HCT116 (cell line): ENCODE results near the gene EXOC6B.

Source experiments
- CEBPB ChIP-seq: IDR thresholded peaks from 2 replicates; pipeline ENCODE4 v1.6.1; 2012; ENCODE audit warnings: low read depth
- EGR1 ChIP-seq: IDR thresholded peaks from 2 replicates; pipeline ENCODE4 v1.6.1; 2012; ENCODE audit warnings: low read depth
- EZH2 ChIP-seq: fragments of 200-600 bp; sonication (generic); IDR thresholded peaks from 2 replicates; pipeline ENCODE4 v1.6.1; 2017; ENCODE audit warnings: antibody characterized with exemption, mixed run types
- EZH2phosphoT487 ChIP-seq: fragments of 200-600 bp; IDR thresholded peaks from 2 replicates; pipeline ENCODE4 v1.6.1; 2018; ENCODE audit warnings: antibody characterized with exemption, borderline replicate concordance
- POLR2A ChIP-seq: IDR thresholded peaks from 2 replicates; pipeline ENCODE4 v1.7.0; 2011; ENCODE audit warnings: borderline replicate concordance; ENCODE audit not compliant: insufficient read depth, insufficient read length; ENCODE audit errors: extremely low read depth
- RAD21 ChIP-seq: IDR thresholded peaks from 2 replicates; pipeline ENCODE4 v1.6.1; 2012; ENCODE audit warnings: low read depth, mild to moderate bottlenecking
- SIN3A ChIP-seq: IDR thresholded peaks from 2 replicates; pipeline ENCODE4 v1.6.1; 2012; ENCODE audit warnings: low read depth
- TCF7L2 ChIP-seq: IDR thresholded peaks from 2 replicates; pipeline ENCODE4 v1.7.0; 2011; ENCODE audit warnings: borderline replicate concordance, inconsistent platforms; ENCODE audit not compliant: insufficient read depth, insufficient read length; ENCODE audit errors: extremely low read depth
- ZNF274 ChIP-seq: fragments of 200-500 bp; sonication (Bioruptor generic); IDR thresholded peaks from 2 replicates; pipeline ENCODE4 v1.6.1; 2014; ENCODE audit warnings: mild to moderate bottlenecking, low read depth, low read length, inconsistent platforms
- TF ChIP-seq, protein P1 (sequence below), 3 experiments: fragments of 200-600 bp in 1 of 3; sonication (generic) in 1 of 3; IDR thresholded peaks in 2 of 3; conservative IDR thresholded peaks in 1 of 3; 2 replicates each; pipeline ENCODE4 v1.5.1; 2012 to 2017; ENCODE audit warnings: low read depth in 2 of 3, low read length in 2 of 3, antibody characterized with exemption in 1 of 3, borderline replicate concordance in 1 of 3, control low read depth in 1 of 3, mild to moderate bottlenecking in 1 of 3, mixed read lengths in 1 of 3, mixed run types in 1 of 3, moderate library complexity in 1 of 3; ENCODE audit not compliant: insufficient read depth in 1 of 3
- TF ChIP-seq, protein P2 (sequence below): IDR thresholded peaks from 2 replicates; pipeline ENCODE4 v1.6.1; 2012; ENCODE audit warnings: low read depth

DNA sequence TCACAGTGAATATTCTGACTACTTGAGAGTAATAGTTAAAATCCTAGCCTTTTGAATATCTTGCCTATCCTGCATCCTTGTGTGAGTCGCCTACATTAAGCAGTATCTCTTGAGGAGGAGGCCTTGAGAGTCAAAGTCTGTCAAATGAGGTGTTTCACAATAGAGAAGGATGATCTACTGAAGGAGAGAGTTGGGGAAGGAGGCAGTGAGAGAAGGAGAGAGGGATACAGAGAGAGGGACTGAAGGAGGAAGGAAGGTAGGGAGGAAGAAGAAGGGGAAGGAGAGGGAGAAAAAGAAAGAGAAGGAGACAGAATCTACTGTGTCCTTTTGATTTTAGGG, 554.6 kb downstream of the EXOC6B start:
- TF ChIP-seq, protein P1, sequence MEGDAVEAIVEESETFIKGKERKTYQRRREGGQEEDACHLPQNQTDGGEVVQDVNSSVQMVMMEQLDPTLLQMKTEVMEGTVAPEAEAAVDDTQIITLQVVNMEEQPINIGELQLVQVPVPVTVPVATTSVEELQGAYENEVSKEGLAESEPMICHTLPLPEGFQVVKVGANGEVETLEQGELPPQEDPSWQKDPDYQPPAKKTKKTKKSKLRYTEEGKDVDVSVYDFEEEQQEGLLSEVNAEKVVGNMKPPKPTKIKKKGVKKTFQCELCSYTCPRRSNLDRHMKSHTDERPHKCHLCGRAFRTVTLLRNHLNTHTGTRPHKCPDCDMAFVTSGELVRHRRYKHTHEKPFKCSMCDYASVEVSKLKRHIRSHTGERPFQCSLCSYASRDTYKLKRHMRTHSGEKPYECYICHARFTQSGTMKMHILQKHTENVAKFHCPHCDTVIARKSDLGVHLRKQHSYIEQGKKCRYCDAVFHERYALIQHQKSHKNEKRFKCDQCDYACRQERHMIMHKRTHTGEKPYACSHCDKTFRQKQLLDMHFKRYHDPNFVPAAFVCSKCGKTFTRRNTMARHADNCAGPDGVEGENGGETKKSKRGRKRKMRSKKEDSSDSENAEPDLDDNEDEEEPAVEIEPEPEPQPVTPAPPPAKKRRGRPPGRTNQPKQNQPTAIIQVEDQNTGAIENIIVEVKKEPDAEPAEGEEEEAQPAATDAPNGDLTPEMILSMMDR (IDR thresholded peaks at IDR 0.05 in 2 of 3, conservative IDR thresholded peaks at IDR 0.05 in 1 of 3; ENCODE audit: borderline replicate concordance in 1 of 3, insufficient read depth in 1 of 3, low read depth in 2 of 3, low read length in 2 of 3): no peak
- TF ChIP-seq EZH2phosphoT487: no peak
- no peak for TF ChIP-seq SIN3A
- TF ChIP-seq ZNF274: no peak
- TF ChIP-seq RAD21: no peak
- no peak for TF ChIP-seq TCF7L2
- no peak for TF ChIP-seq EGR1
- TF ChIP-seq, protein P2, sequence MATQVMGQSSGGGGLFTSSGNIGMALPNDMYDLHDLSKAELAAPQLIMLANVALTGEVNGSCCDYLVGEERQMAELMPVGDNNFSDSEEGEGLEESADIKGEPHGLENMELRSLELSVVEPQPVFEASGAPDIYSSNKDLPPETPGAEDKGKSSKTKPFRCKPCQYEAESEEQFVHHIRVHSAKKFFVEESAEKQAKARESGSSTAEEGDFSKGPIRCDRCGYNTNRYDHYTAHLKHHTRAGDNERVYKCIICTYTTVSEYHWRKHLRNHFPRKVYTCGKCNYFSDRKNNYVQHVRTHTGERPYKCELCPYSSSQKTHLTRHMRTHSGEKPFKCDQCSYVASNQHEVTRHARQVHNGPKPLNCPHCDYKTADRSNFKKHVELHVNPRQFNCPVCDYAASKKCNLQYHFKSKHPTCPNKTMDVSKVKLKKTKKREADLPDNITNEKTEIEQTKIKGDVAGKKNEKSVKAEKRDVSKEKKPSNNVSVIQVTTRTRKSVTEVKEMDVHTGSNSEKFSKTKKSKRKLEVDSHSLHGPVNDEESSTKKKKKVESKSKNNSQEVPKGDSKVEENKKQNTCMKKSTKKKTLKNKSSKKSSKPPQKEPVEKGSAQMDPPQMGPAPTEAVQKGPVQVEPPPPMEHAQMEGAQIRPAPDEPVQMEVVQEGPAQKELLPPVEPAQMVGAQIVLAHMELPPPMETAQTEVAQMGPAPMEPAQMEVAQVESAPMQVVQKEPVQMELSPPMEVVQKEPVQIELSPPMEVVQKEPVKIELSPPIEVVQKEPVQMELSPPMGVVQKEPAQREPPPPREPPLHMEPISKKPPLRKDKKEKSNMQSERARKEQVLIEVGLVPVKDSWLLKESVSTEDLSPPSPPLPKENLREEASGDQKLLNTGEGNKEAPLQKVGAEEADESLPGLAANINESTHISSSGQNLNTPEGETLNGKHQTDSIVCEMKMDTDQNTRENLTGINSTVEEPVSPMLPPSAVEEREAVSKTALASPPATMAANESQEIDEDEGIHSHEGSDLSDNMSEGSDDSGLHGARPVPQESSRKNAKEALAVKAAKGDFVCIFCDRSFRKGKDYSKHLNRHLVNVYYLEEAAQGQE: no peak
- no peak for TF ChIP-seq EZH2
- TF ChIP-seq CEBPB: no peak
- TF ChIP-seq POLR2A: no peak
